ENCODE results near the gene UBE3C.

DNA sequence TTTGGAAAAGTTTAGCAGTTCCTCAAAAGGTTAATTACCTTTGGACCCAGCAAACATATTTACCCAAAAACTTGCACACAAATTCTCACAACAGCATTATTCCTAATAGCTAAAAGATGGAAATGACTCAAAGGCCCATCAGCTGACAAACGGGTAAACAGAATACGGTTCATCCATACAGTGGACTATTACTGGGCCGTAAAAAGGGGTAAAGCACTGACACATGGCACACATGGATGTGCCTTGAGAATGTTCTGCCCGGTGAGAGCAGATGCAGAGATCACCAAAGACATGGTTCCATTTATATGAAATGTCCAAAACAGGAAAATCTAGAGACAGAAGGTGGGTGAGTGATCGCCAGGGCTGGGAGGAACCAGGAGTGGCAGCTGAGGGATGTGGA is 102.9 kb downstream of the UBE3C start:
- TF ChIP-seq, protein P1, sequence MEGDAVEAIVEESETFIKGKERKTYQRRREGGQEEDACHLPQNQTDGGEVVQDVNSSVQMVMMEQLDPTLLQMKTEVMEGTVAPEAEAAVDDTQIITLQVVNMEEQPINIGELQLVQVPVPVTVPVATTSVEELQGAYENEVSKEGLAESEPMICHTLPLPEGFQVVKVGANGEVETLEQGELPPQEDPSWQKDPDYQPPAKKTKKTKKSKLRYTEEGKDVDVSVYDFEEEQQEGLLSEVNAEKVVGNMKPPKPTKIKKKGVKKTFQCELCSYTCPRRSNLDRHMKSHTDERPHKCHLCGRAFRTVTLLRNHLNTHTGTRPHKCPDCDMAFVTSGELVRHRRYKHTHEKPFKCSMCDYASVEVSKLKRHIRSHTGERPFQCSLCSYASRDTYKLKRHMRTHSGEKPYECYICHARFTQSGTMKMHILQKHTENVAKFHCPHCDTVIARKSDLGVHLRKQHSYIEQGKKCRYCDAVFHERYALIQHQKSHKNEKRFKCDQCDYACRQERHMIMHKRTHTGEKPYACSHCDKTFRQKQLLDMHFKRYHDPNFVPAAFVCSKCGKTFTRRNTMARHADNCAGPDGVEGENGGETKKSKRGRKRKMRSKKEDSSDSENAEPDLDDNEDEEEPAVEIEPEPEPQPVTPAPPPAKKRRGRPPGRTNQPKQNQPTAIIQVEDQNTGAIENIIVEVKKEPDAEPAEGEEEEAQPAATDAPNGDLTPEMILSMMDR (IDR thresholded peaks at IDR 0.05): no peak
- TF ChIP-seq EP300 (IDR thresholded peaks at IDR 0.05; ENCODE audit: low read depth): no peak
- TF ChIP-seq POLR2AphosphoS5 (IDR thresholded peaks at IDR 0.05): no peak
